Measurements from ENCODE around the gene COQ5. TPM values are rescaled to one million over a fixed set of nuclear protein-coding genes. Genes with fewer than 3 reads are reported as not detected.
"Not testable (repeated sequence)": the region's sequence is repeated elsewhere in the genome, so short reads cannot be mapped to it uniquely, and the experiment has no call there.

The COQ5 gene
- polyA plus RNA-seq, 12 donors: 25.1 to 42.2 (median 36.7) TPM; not detected in 1

- peak; percentile 93 for DNase-seq
Measured at GRCh38 chr12:120534203-120534702, 5.3 kb upstream of the COQ5 start, which contains the start of gene RNF10. Gene RNF10, plus strand, starts transcription at chr12:120534356. Its CDS starts 456 bp downstream, at chr12:120534812.

- DNase-seq: no peak
Measured at GRCh38 chr12:120532701-120533238, 3.8 kb upstream of the COQ5 start.

- not testable (repeated sequence) for DNase-seq
Measured at GRCh38 chr12:120530418-120530761, 1.4 kb upstream of the COQ5 start.

GRCh38 chr12:120529641-120530417, 871 bp upstream of the COQ5 start:
- peak; percentile 43 for DNase-seq

GRCh38 chr12:120522568-120522967, 6.4 kb downstream of the COQ5 start:
- DNase-seq: no peak

- not testable (repeated sequence) for DNase-seq
Measured at GRCh38 chr12:120519324-120519723, 9.6 kb downstream of the COQ5 start.

GRCh38 chr12:120515496-120515895, 13.5 kb downstream of the COQ5 start:
- DNase-seq: no peak

- DNase-seq: no peak
Measured at GRCh38 chr12:120514002-120514401, 15.0 kb downstream of the COQ5 start.

- no peak for DNase-seq
Measured at GRCh38 chr12:120508537-120508936, 20.4 kb downstream of the COQ5 start.

GRCh38 chr12:120504587-120504986, 24.4 kb downstream of the COQ5 start:
- no peak for DNase-seq

GRCh38 chr12:120500581-120500980, 28.4 kb downstream of the COQ5 start:
- DNase-seq: no peak

GRCh38 chr12:120498870-120499515, 30.0 kb downstream of the COQ5 start:
- no peak for DNase-seq

GRCh38 chr12:120497524-120498150, 31.3 kb downstream of the COQ5 start:
- DNase-seq: no peak

GRCh38 chr12:120496413-120497340, 32.3 kb downstream of the COQ5 start:
- peak; percentile 51 for DNase-seq

- DNase-seq: peak; percentile 98
Measured at GRCh38 chr12:120495731-120496412, 33.1 kb downstream of the COQ5 start, which contains the start of gene DYNLL1. Gene DYNLL1, plus strand, starts transcription at chr12:120496113. Its CDS starts 309 bp downstream, at chr12:120496422.

GRCh38 chr12:120495186-120495730, 33.7 kb downstream of the COQ5 start:
- peak; percentile 22 for DNase-seq

- DNase-seq: no peak
Measured at GRCh38 chr12:120490833-120491512, 38.0 kb downstream of the COQ5 start.

GRCh38 chr12:120490325-120490724, 38.6 kb downstream of the COQ5 start:
- no peak for DNase-seq

- DNase-seq: no peak
Measured at GRCh38 chr12:120489018-120489417, 39.9 kb downstream of the COQ5 start.
